Glutamatergic neuron (in vitro differentiated cells): ENCODE data around the gene PDE6G. TPM values are rescaled to one million over a fixed set of nuclear protein-coding genes. Genes with fewer than 3 reads are reported as not detected.

Source experiments
- DNase-seq: peaks from one replicate; pipeline ENCODE4 v3.0.0; 2022
- H3K27ac Mint-ChIP-seq: one replicate; pipeline ENCODE4 v1.8.0; 2020; ENCODE audit warnings: mild to moderate bottlenecking, mixed read lengths, inconsistent platforms; ENCODE audit not compliant: unreplicated experiment
- H3K27me3 Mint-ChIP-seq: one replicate; pipeline ENCODE4 v1.8.0; 2020; ENCODE audit warnings: mild to moderate bottlenecking, moderate library complexity, mixed read lengths, inconsistent platforms; ENCODE audit not compliant: unreplicated experiment
- H3K36me3 Mint-ChIP-seq: one replicate; pipeline ENCODE4 v1.8.0; 2020; ENCODE audit warnings: mild to moderate bottlenecking, mixed read lengths, inconsistent platforms; ENCODE audit not compliant: unreplicated experiment
- H3K4me1 Mint-ChIP-seq: one replicate; pipeline ENCODE4 v1.8.0; 2020; ENCODE audit warnings: mild to moderate bottlenecking, low read depth, mixed read lengths, inconsistent platforms; ENCODE audit not compliant: unreplicated experiment
- H3K4me3 Mint-ChIP-seq: one replicate; pipeline ENCODE4 v1.8.0; 2020; ENCODE audit warnings: mild to moderate bottlenecking, mixed read lengths, inconsistent platforms; ENCODE audit not compliant: unreplicated experiment
- H3K9me3 Mint-ChIP-seq: one replicate; pipeline ENCODE4 v1.8.0; 2020; ENCODE audit warnings: mild to moderate bottlenecking, moderate library complexity, mixed read lengths, inconsistent platforms; ENCODE audit not compliant: unreplicated experiment
- total RNA-seq: library from RNA; stranded (reverse); fragmentation: NEBNext Ultra II Directional; extraction: Animal tissue kit (Norgen Biotek cat#: 25700); gene quantifications from one replicate; pipeline ENCODE4 v1.2.1, GENCODE V29; 2021; ENCODE audit not compliant: unreplicated experiment
- TF ChIP-seq, protein P1 (sequence below): fragments of 200-600 bp; sonication (generic); IDR thresholded peaks from one replicate; pipeline ENCODE4 v1.5.0; 2021; ENCODE audit not compliant: partially characterized antibody, unreplicated experiment

PDE6G gene
- total RNA-seq, 1 donor from 2014 or later, result not detected

DNA sequence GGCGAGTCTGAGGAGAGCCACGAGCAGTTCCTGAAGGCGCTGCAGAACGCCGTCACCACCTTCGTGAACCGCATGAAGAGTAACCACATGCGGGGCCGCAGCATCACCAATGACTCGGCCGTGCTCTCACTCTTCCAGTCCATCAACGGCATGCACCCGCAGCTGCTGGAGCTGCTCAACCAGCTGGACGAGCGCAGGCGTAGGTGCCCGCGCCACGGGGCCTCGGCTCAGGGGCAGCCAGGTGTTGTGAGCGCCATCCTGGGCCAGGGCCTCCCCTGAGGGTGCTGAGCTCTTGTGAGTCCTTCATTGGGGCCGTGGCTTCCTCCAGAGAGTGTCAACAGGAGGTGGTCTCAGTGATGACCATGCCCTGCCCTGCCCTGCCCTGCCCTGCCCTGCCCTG is 39.5 kb upstream of the PDE6G start:
- Mint-ChIP-seq H3K4me3 (no peak overlapping the region), H3K27me3 (peaks cover 5% of the 10 kb centered on the region), H3K9me3 (peaks cover 13% of the 10 kb centered on the region), H3K4me1 (no peaks in the 10 kb centered on the region), H3K27ac (no peak overlapping the region), H3K36me3 (no peaks in the 10 kb centered on the region)
- DNase-seq, result no peak
- TF ChIP-seq, protein P1, sequence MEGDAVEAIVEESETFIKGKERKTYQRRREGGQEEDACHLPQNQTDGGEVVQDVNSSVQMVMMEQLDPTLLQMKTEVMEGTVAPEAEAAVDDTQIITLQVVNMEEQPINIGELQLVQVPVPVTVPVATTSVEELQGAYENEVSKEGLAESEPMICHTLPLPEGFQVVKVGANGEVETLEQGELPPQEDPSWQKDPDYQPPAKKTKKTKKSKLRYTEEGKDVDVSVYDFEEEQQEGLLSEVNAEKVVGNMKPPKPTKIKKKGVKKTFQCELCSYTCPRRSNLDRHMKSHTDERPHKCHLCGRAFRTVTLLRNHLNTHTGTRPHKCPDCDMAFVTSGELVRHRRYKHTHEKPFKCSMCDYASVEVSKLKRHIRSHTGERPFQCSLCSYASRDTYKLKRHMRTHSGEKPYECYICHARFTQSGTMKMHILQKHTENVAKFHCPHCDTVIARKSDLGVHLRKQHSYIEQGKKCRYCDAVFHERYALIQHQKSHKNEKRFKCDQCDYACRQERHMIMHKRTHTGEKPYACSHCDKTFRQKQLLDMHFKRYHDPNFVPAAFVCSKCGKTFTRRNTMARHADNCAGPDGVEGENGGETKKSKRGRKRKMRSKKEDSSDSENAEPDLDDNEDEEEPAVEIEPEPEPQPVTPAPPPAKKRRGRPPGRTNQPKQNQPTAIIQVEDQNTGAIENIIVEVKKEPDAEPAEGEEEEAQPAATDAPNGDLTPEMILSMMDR, result no peak

DNA sequence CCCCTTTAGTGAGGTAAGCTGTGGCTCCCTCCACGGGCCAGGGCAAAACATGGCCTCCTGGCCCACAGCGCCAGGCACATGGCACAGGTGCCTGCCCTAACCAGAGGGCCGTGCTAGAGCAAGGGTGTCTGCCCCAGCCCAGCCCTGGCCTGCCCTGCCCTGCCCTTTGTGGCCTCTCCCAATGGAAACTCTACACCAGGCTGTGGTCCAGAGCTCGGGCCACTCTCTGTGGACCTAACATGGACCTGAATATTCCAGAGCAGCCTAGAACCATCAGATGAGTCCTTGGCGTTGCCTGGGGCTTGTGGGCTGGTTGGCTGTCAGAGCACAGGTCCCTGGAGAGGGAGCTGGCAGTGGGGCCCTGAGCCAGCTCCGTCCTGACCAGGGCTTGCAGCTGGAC is 38.9 kb upstream of the PDE6G start:
- Mint-ChIP-seq H3K36me3 (no peaks in the 10 kb centered on the region), H3K4me1 (no peaks in the 10 kb centered on the region), H3K4me3 (no peak overlapping the region), H3K27me3 (peaks cover 5% of the 10 kb centered on the region), H3K27ac (no peak overlapping the region), H3K9me3 (peaks cover 16% of the 10 kb centered on the region)
- no peak for DNase-seq
- TF ChIP-seq, protein P1, result no peak

DNA sequence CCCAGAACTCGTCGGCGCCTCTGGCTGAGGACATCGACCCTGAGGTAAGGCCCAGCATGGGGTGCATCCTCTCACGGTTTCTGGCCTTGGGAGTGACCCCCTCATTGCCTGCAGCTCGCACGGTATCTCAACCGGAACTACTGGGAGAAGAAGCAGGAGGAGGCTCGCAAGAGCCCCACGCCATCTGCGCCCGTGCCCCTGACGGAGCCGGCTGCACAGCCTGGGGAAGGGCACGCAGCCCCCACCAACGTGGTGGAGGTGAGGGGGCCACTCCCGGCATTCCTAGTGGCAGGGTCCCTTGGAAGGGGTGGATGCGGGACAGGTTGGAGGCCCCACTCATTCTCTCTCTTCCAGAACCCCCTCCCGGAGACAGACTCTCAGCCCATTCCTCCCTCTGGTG is 38.5 kb upstream of the PDE6G start:
- no peak overlapping the region for H3K4me3 Mint-ChIP-seq
- no peaks in the 10 kb centered on the region for H3K4me1 Mint-ChIP-seq
- DNase-seq, result no peak
- H3K36me3 Mint-ChIP-seq, result no peaks in the 10 kb centered on the region
- H3K9me3 Mint-ChIP-seq, result peaks cover 17% of the 10 kb centered on the region
- H3K27ac Mint-ChIP-seq, result no peak overlapping the region
- peaks cover 5% of the 10 kb centered on the region for H3K27me3 Mint-ChIP-seq
- TF ChIP-seq, protein P1, result no peak

DNA sequence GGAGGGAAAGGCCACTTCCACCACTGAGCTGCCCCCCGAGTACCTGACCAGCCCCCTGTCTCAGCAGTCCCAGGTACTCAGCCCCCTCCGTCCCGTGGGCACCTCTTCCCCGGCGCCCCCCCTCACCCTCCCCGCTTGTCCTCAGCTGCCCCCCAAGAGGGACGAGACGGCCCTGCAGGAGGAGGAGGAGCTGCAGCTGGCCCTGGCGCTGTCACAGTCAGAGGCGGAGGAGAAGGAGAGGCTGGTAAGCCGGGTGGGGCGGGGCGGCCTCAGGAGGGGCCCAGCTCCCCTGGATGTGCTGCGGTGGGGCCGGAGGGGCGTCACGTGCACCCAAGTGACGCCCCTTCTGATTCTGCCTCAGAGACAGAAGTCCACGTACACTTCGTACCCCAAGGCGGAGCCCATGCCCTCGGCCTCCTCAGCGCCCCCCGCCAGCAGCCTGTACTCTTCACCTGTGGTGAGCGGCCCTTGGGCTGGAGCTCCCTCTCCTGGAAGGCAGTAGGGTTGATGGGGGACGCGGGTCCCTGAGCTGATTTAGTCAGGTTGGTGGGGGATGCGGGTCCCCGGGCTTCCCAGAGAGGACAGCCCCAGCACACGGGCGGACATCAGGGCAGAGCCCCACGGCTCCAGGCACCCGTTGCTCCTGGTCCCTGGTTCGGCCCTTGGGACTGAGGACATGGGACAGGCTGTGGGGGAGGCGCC is 37.3 kb upstream of the PDE6G start:
- Mint-ChIP-seq H3K4me3 (no peak overlapping the region), H3K9me3 (peaks cover 18% of the 10 kb centered on the region), H3K27me3 (peaks cover 5% of the 10 kb centered on the region), H3K27ac (no peak overlapping the region), H3K4me1 (peaks cover 7% of the 10 kb centered on the region), H3K36me3 (no peaks in the 10 kb centered on the region)
- TF ChIP-seq, protein P1, result no peak
- no peak for DNase-seq

DNA sequence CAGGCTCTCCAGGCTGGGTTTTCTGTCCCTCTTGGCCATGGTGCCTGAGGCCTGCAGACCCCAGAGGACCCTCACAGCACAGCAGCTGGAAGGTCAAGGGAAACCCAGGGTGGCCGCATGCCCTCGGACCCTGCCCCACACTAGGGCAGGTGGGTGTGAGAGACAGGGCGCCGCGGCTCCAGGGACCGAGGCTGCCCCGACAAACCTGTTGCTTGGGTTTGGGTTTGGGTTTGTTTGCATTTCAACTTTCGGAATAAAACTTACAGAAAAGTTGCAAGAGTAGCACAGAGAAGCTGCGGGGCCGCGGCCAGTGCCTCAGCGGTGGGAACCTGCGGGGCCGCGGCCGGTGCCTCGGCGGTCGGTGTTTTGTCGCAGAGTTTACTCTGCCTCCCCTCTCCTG is 35.3 kb upstream of the PDE6G start:
- H3K27me3 Mint-ChIP-seq, result no peaks in the 10 kb centered on the region
- peaks cover 15% of the 10 kb centered on the region for H3K4me1 Mint-ChIP-seq
- H3K4me3 Mint-ChIP-seq, result no peak overlapping the region
- no peak overlapping the region for H3K27ac Mint-ChIP-seq
- DNase-seq, result no peak
- H3K9me3 Mint-ChIP-seq, result peaks cover 17% of the 10 kb centered on the region
- H3K36me3 Mint-ChIP-seq, result no peaks in the 10 kb centered on the region
- TF ChIP-seq, protein P1, result no peak
